Muscle of arm (tissue), 12 donors: Measurements from ENCODE around the gene GMCL2. TPM values are rescaled to one million over a fixed set of nuclear protein-coding genes. Genes with fewer than 3 reads are reported as not detected.
"Not testable (repeated sequence)": the region's sequence is repeated elsewhere in the genome, so short reads cannot be mapped to it uniquely, and the experiment has no call there.

Experiments used
- DNase-seq: peaks from one replicate; pipeline ENCODE4 v3.0.0-alpha.2; 2013
- polyA plus RNA-seq, 12 donors: library from polyadenylated mRNA; unstranded; fragments of 120-200 nt; gene quantifications; one replicate each; pipeline ENCODE4 v1.2.1, GENCODE V29; 2013; ENCODE audit not compliant: insufficient read length in 12 of 12

GMCL2 gene
- polyA plus RNA-seq, 12 donors: not detected

GRCh38 chr5:178206166-178207101 is 19.3 kb upstream of the GMCL2 start:
- no peak for DNase-seq

GRCh38 chr5:178205749-178206047 is 18.5 kb upstream of the GMCL2 start:
- no peak for DNase-seq

DNA sequence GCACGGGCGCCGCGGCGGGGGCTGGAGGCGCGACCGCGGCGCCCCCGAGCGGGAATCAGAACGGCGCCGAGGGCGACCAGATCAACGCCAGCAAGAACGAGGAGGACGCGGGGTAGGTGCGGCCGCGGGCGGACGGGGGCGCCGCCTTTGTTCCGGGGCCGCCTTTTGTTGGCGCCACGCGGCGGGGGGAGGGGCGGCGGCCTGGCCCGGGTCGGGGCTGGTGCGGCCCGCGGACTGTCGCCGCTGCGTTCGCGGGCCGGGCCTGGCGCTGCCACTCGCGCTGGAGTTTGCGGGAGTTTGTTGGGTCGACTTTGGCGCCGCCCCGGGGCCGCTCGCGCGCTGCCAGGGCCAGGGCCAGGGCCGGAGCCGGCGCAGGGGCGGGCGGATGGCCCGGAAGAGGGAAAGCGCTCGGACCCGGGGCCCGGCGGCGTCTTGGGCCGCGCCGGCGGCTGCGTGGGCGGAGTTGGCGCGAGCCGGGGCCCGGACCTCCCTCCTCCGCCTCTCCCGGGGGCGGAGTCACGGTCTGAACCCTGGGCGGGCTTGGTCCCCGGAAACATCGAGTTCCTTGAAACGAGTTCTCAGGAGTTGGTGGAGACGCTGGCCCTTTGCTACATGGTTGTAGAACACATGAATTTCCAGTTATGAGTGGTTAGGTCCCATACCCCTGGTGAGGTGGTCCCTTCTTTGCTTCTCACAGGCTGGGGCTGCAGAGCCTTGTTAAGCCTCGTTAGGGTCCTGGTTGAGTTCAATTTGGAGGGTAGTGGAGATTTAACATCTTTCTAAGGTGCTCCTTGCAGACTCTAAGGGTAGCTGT is 18.0 kb upstream of the GMCL2 start:
- DNase-seq: peak; percentile 64

- DNase-seq: peak; percentile 98
These were observed 17.2 kb upstream of the GMCL2 start, which contains the start of gene HNRNPAB for GRCh38 chr5:178204182-178204934. Gene HNRNPAB, plus strand, starts transcription at chr5:178204533. Its CDS starts 305 bp downstream, at chr5:178204838.

DNA sequence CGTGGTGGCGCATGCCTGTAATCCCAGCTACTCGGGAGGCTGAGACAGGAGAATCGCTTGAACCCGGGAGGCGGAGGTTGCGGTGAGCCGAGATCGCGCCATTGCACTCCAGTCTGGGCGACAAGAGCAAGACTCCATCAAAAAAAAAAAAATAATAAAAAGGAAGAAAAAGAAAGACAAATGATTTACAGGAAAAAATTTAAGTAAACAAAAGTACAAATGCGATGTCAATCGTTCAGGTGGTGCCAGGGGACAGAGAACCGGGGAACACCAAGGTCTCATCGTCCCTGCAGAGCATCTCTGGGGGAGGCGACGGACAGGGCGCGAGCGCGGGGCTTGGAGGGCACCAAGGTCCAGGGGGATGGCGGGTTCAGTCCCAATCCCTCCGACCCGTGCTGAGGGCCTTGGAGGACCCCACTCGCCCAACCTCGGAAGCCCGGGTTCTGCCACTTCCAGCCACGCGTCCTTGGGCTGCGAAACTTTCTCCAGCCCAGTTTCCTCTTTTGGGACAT is 16.6 kb upstream of the GMCL2 start:
- DNase-seq: peak; percentile 17

DNA sequence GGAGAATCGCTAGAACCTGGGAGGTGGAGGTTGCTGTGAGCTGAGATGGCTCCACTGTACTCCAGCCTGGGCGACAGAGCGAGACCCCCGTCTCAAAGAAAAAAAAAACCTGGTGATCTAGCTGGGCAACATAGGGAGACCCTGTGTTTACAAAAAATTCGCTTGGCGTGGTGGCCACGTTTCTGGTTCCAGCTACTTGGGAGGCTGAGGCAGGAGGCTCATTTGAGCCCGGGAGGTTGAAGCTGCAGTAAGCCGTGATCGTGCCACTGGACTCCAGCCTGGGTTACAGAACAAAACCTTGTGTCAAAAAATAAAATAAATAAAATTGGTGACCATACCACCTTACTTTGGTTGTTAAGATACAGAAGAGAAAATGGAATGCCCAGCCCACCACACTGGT is 15.4 kb upstream of the GMCL2 start:
- DNase-seq: no peak

GRCh38 chr5:178201927-178202235 is 14.7 kb upstream of the GMCL2 start:
- DNase-seq: no peak

- DNase-seq: no peak
These were observed 14.2 kb upstream of the GMCL2 start for GRCh38 chr5:178201221-178201926.

GRCh38 chr5:178199581-178200434 is 12.6 kb upstream of the GMCL2 start:
- DNase-seq: no peak

DNA sequence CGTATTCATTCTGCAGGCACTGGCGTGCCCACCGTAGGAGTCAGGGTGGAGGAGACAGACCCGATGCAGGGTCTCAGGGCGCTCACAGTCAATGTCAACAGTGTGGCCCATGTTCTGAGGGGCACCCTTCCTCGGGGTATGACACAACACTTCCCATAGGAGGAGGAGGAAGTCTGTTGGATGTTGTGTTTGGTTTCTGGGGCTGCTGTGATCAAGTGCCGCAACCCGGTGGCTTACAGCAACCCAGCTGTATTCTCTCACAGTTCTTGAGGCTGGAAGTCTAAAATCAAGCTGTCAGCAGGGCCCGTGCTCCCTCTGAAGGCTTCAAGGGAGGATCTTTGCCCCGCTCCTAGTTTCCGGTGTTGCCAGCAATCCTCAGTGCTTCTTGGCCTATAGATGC is 11.5 kb upstream of the GMCL2 start:
- no peak for DNase-seq

DNA sequence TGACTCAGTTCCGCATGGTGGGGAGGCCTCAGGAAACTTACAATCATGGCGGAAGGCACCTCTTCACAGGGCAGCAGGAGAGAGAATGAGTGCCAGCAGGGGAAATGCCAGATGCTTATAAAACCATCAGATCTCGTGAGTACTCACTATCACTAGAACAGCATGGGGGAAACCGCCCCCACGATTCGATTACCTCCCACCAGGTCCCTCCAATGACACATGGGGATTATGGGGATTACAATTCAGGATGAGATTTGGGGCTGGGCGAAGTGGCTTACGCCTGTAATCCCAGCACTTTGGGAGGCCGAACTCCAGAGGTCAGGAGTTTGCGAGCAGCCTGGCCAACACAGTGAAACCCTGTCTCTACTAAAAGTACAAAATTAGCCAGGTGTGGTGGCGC is 11.0 kb upstream of the GMCL2 start:
- not testable (repeated sequence) for DNase-seq

- DNase-seq: no peak
These were observed 9.8 kb upstream of the GMCL2 start for GRCh38 chr5:178196986-178197385.

DNA sequence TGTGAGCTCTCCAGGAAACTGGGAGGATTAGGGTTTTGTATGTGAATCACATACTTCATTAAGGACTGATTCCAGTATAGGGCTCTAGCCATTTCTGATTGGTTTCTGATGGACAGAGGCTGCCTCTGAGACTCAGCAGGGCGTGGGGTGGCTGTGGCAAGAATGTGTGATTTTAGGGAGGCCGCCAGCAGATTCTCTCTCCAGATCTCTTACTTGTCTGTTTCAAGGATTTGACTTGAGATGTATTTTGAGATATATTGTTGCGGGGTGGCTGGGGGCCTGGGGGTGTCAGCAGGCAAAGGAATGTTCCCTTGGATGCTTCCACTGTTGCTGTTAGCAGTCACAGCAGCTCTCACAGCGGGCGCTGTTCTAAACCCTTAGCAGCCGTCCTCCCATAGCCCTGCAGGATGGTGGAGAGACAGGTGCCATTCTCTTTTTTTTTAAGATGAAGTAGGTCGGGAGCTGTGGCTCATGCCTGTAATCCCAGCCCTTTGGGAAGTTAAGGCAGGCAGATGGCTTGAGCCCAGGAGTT is 9.2 kb upstream of the GMCL2 start:
- DNase-seq: no peak

GRCh38 chr5:178194026-178194425 is 6.9 kb upstream of the GMCL2 start:
- no peak for DNase-seq

GRCh38 chr5:178193251-178193809 is 6.2 kb upstream of the GMCL2 start:
- no peak for DNase-seq

DNA sequence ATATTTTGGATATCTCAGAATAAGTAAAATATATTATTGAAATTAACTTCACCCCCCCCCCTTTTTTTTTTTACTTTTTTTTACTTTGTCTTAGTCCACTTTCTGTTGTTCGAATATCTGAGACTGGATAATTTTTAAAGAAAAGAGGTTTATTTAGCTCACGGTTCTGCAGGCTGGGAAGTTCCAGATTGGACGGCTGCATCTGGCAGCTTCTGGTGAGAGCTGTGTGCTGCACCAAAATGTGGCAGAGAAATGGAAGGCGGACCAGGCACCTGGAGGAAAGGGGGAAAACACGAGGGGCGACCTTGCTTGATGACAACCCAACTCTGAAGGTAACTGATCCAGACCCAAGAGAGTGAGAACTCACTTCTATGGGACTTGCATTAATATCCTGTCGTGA is 5.6 kb upstream of the GMCL2 start:
- DNase-seq: no peak

- no peak for DNase-seq
These were observed 5.1 kb upstream of the GMCL2 start for GRCh38 chr5:178192244-178192643.

- DNase-seq: no peak
These were observed 4.5 kb upstream of the GMCL2 start for GRCh38 chr5:178191661-178192060.

GRCh38 chr5:178189433-178189832 is 2.3 kb upstream of the GMCL2 start:
- DNase-seq: no peak

- DNase-seq: no peak
These were observed 744 bp downstream of the GMCL2 start for GRCh38 chr5:178186427-178186826.
